ENCODE measurements around the gene ZNF415. TPM values are rescaled to one million over a fixed set of nuclear protein-coding genes. Genes with fewer than 3 reads are reported as not detected.

Gene ZNF415
- total RNA-seq, 6 donors from 2014 or later, result 2.4 to 7.9 (median 4.3) TPM

- Histone ChIP-seq H3K9me3 (peaks cover 0 to 11% (median 4%) of the 10 kb centered on the region in 4 donors), H3K36me3 (peaks cover 0 to 38% (median 15%) of the 10 kb centered on the region in 4 donors), H3K4me3 (no peak overlapping the region), H3K27me3 (no peaks in the 10 kb centered on the region), H3K27ac (no peak overlapping the region), H3K4me1 (no peaks in the 10 kb centered on the region)
- no peak for ATAC-seq (ENCODE audit: low FRiP score in 2 of 2)
- no peak for DNase-seq
- WGBS, 2 donors, result 93 to 94% methylated on average over 5 of the region's 5 CpGs
- no peak for TF ChIP-seq CTCF (IDR thresholded peaks at IDR 0.05)
- TF ChIP-seq POLR2AphosphoS5 (IDR thresholded peaks at IDR 0.05), result no peak
- no peak for TF ChIP-seq EP300 (IDR thresholded peaks at IDR 0.05)
- TF ChIP-seq POLR2A (IDR thresholded peaks at IDR 0.05), result no peak
These were observed 23.2 kb downstream of the ZNF415 start for GRCh38 chr19:53109527-53109926.

- H3K9me3 ChIP-seq, result peaks cover 0 to 5% (median 2%) of the 10 kb centered on the region in 4 donors
- H3K4me3 ChIP-seq, result peak within 1 kb of the TSS; percentile 62 to 92 (median 84)
- H3K36me3 ChIP-seq, result peaks cover 0 to 19% (median 0%) of the 10 kb centered on the region in 4 donors
- no peaks in the 10 kb centered on the region for H3K27me3 ChIP-seq
- peaks cover 12 to 27% (median 17%) of the 10 kb centered on the region in 4 donors for H3K4me1 ChIP-seq
- H3K27ac ChIP-seq, result peak within 1 kb of the TSS; percentile 91 to 94 (median 92)
- TF ChIP-seq POLR2A (IDR thresholded peaks at IDR 0.05), result peak; percentile 65 to 94 (median 86)
- TF ChIP-seq EP300 (IDR thresholded peaks at IDR 0.05), result peak in 1 of 4 donors; percentile 45
- TF ChIP-seq POLR2AphosphoS5 (IDR thresholded peaks at IDR 0.05), result peak; percentile 95 to 97
- no peak for TF ChIP-seq CTCF (IDR thresholded peaks at IDR 0.05)
- ATAC-seq (ENCODE audit: low FRiP score in 2 of 2) (peak; percentile 99 to 100), DNase-seq (peak; percentile 99)
- WGBS, 2 donors, result 3 to 4% methylated on average over 34 to 45 of the region's 67 CpGs
These were observed 29.2 kb downstream of the ZNF415 start, which contains the start of gene ZNF160 for GRCh38 chr19:53103234-53104203. TSS of gene ZNF160 (minus strand) at chr19:53103422. CDS start at chr19:53086276, 17,146 bp downstream.

GRCh38 chr19:53102756-53103233, 29.9 kb downstream of the ZNF415 start:
- no peak for TF ChIP-seq CTCF (IDR thresholded peaks at IDR 0.05)
- TF ChIP-seq POLR2A (IDR thresholded peaks at IDR 0.05), result no peak
- TF ChIP-seq POLR2AphosphoS5 (IDR thresholded peaks at IDR 0.05), result no peak
- no peak for TF ChIP-seq EP300 (IDR thresholded peaks at IDR 0.05)
- DNase-seq, result peak; percentile 29 to 89
- Histone ChIP-seq H3K4me3 (peak overlapping the region; percentile 58 to 92 (median 84)), H3K27ac (peak overlapping the region; percentile 91 to 94 (median 92)), H3K4me1 (peaks cover 12 to 27% (median 17%) of the 10 kb centered on the region in 4 donors), H3K27me3 (no peaks in the 10 kb centered on the region), H3K36me3 (peaks cover 0 to 16% (median 4%) of the 10 kb centered on the region in 4 donors), H3K9me3 (peaks cover 0 to 3% (median 0%) of the 10 kb centered on the region in 4 donors)
- 1% methylated on average over 29 to 33 of the region's 33 CpGs for WGBS, 2 donors
- peak; percentile 60 to 64 for ATAC-seq (ENCODE audit: low FRiP score in 2 of 2)

GRCh38 chr19:53102206-53102755, 30.4 kb downstream of the ZNF415 start:
- DNase-seq (no peak), ATAC-seq (ENCODE audit: low FRiP score in 2 of 2) (no peak)
- Histone ChIP-seq H3K27me3 (no peaks in the 10 kb centered on the region), H3K9me3 (peaks cover 0 to under 1% (median 0%) of the 10 kb centered on the region in 4 donors), H3K36me3 (peaks cover 0 to 22% (median 7%) of the 10 kb centered on the region in 4 donors), H3K27ac (peak overlapping the region; percentile 91 to 94 (median 92)), H3K4me1 (peaks cover 12 to 27% (median 17%) of the 10 kb centered on the region in 4 donors), H3K4me3 (peak overlapping the region; percentile 58 to 92 (median 84))
- TF ChIP-seq POLR2AphosphoS5 (IDR thresholded peaks at IDR 0.05) (no peak), POLR2A (IDR thresholded peaks at IDR 0.05) (no peak), EP300 (IDR thresholded peaks at IDR 0.05) (no peak), CTCF (IDR thresholded peaks at IDR 0.05) (no peak)
- WGBS, 2 donors, result 45 to 50% methylated on average over 10 of the region's 10 CpGs
